DND-41 (cell line): Measurements from ENCODE around the gene SEMA5A.

Experiments
- CTCF ChIP-seq: IDR thresholded peaks from 2 replicates; pipeline ENCODE4 v1.5.1; 2012; ENCODE audit warnings: borderline replicate concordance, low read length, moderate library complexity, mild to moderate bottlenecking; ENCODE audit not compliant: poor library complexity, severe bottlenecking; ENCODE audit errors: extremely low read depth
- EZH2 ChIP-seq: IDR thresholded peaks from 3 replicates; pipeline ENCODE4 v1.6.1; 2012; ENCODE audit warnings: borderline replicate concordance, low read depth, mild to moderate bottlenecking, moderate library complexity, low read length, inconsistent platforms; ENCODE audit not compliant: severe bottlenecking

GRCh38 chr5:9233712-9234111 lies 312.2 kb downstream of the SEMA5A start:
- TF ChIP-seq CTCF (no peak), EZH2 (no peak)
